Kidney glomerular epithelial cell (primary cell): ENCODE measurements around the gene XPNPEP2.

Experiments
- DNase-seq: peaks from one replicate; lab custom pipeline; 2025; lab: John Stamatoyannopoulos, UW

The XPNPEP2 gene

GRCh38 chrX:129738466-129739308 is at the start of gene XPNPEP2:
Gene XPNPEP2 (plus strand): TSS chrX:129738979. CDS start chrX:129739214, 235 bp downstream.
- DNase-seq = no peak

- DNase-seq = no peak
Measured at GRCh38 chrX:129689796-129690195, 49.0 kb upstream of the XPNPEP2 start.

- no peak for DNase-seq
Measured at GRCh38 chrX:129690435-129690834, 48.3 kb upstream of the XPNPEP2 start.

- DNase-seq = no peak
Measured at GRCh38 chrX:129693354-129693753, 45.4 kb upstream of the XPNPEP2 start.

GRCh38 chrX:129694805-129695204 is 44.0 kb upstream of the XPNPEP2 start:
- no peak for DNase-seq

- no peak for DNase-seq
Measured at GRCh38 chrX:129695535-129695934, 43.2 kb upstream of the XPNPEP2 start.

- no peak for DNase-seq
Measured at GRCh38 chrX:129695937-129696336, 42.8 kb upstream of the XPNPEP2 start.

GRCh38 chrX:129696463-129697155 is 42.2 kb upstream of the XPNPEP2 start:
- no peak for DNase-seq

GRCh38 chrX:129697204-129697829 is 41.5 kb upstream of the XPNPEP2 start:
- no peak for DNase-seq

- DNase-seq = no peak
Measured at GRCh38 chrX:129698150-129698549, 40.6 kb upstream of the XPNPEP2 start.

GRCh38 chrX:129700536-129700935 is 38.2 kb upstream of the XPNPEP2 start:
- DNase-seq = no peak

GRCh38 chrX:129701624-129702069 is 37.1 kb upstream of the XPNPEP2 start:
- DNase-seq = no peak

GRCh38 chrX:129704491-129704890 is 34.3 kb upstream of the XPNPEP2 start:
- DNase-seq = no peak

GRCh38 chrX:129705377-129705925 is 33.3 kb upstream of the XPNPEP2 start:
- no peak for DNase-seq

GRCh38 chrX:129705988-129706387 is 32.8 kb upstream of the XPNPEP2 start:
- DNase-seq = no peak

- no peak for DNase-seq
Measured at GRCh38 chrX:129706400-129707072, 32.2 kb upstream of the XPNPEP2 start.

- no peak for DNase-seq
Measured at GRCh38 chrX:129714581-129714980, 24.2 kb upstream of the XPNPEP2 start.

- DNase-seq = no peak
Measured at GRCh38 chrX:129716507-129716906, 22.3 kb upstream of the XPNPEP2 start.

- DNase-seq = no peak
Measured at GRCh38 chrX:129717892-129718291, 20.9 kb upstream of the XPNPEP2 start.

- DNase-seq = no peak
Measured at GRCh38 chrX:129718676-129719075, 20.1 kb upstream of the XPNPEP2 start.

- no peak for DNase-seq
Measured at GRCh38 chrX:129719268-129719667, 19.5 kb upstream of the XPNPEP2 start.
